NCI-H2227 (cell line): ENCODE data around the gene KRT27.
"Not testable (repeated sequence)": the region's sequence is repeated elsewhere in the genome, so short reads cannot be mapped to it uniquely, and the experiment has no call there.

Source experiments
- DNase-seq: peaks from one replicate; lab custom pipeline; 2025; ENCODE audit not compliant: unreplicated experiment; lab: John Stamatoyannopoulos, UW

Gene KRT27

DNA sequence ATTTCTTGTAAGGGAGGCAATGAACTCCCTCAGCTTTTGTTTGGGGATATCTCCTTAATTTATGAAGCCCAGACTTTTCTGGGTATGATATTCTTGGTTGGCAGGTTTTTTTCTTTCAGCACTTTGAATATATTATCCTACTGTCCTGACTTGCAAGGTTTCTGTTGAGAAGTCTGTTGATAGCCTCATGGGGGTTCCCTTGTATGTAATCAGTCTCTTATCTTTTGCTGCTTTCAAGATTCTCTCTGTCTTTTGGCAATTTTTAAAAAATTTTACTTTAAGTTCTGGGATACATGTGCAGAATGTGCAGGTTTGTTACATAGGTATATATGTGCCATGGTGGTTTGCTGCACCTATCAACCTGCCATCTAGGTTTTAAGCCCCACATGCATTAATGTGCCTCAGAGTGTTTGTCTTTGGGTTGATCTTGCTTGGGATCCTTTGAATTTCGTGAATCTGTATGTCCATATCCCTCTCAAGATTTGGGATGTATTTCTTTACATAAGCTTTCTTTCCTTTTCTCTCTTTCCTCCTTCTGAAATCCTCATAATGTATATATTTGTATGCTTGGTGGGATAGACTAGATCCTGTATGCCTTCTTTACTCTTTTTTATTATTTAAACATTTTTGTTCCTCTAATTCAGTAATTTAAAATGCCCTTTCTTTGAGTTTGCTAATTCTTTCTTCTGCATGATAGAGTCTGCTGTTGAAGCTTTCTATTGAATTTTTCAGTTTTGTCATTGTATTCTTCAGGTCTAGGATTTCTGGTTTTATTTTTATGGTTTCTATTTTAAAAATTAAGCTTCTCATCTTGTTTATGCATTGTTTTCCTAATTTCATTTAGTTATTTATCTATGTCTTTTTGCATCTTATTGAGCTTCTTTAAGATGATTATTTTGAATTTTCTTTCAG lies 22.0 kb downstream of the KRT27 start:
- DNase-seq = no peak

DNA sequence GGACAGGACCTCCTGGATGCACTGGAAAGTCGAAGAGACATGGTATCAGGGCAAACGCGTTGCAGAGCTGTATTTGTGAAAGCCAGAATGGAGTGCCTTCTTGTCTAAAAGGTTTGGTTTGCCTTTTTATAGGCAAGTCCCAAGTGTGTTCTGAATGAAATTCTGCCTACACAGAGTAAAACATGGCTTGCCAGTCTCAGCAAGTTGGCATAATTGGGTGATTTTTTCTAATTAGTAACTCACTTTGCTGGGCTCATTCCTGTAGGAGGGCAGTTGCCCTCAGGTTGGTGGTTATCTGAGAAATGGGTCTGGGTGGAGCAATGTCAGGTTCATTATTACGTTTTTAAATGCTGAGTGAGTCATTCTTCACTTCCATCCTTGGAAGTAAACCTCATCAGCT lies 27.1 kb downstream of the KRT27 start, which contains the start of gene KRT25:
Gene KRT25, minus strand, starts transcription at position 101 of the 400 bp plus-strand sequence. Its CDS starts 60 bp downstream, at position 41.
- no peak for DNase-seq

DNA sequence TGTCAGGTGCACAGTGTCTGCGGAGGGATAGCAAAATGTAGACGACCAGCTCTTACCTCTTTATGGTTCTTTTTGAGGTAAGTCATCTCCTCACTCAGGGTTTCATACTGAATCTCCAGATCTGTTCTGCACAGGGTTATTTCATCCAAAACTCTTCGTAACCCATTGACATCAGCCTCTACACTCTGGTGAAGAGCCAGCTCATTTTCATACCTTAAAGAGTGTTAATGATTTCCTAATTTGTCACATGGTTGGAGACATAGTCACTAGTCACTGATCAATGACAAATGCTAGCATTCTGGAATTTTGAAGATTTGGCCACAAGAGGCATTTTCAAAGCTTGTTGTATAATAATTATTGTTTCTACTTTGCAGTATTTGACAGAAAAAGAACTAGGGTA lies 28.5 kb downstream of the KRT27 start:
- no peak for DNase-seq

DNA sequence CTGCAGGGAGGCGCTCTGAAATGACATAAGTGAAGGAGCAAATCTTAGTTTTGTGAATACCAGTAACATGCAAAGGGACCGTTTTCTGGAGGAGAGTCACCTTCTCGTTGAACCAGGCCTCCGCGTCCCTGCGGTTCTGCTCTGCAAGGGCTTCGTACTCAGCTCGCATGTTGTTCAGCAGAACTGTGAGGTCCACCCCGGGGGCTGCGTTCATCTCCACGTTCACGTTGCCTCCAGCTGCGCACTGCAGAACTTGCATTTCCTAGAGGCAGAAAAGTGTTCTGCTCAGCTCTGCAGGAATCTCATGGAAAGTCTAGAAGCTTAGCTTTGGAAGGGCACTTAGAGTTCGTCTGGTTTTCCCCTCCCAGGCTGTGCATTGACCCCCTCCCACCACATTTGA lies 31.3 kb downstream of the KRT27 start:
- no peak for DNase-seq

DNA sequence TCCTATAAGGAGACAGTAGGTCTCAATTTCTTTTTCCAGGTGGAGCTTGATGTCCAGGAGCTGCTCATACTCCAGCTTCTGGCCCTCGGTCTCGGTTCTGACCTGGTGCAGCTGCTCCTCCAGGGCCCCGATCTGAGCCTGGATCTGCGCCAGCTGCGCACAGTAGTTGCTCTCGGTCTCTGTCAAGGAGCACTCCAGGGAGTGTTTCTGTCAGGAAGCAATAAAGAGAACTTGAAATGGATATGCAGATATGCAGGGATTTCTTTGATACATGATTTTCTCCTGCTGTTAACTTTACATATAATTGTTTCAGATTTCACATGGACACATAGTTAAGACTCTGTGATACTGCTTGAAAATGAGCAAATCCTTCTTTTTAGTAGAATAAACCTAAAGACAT lies 32.0 kb downstream of the KRT27 start:
- no peak for DNase-seq

DNA sequence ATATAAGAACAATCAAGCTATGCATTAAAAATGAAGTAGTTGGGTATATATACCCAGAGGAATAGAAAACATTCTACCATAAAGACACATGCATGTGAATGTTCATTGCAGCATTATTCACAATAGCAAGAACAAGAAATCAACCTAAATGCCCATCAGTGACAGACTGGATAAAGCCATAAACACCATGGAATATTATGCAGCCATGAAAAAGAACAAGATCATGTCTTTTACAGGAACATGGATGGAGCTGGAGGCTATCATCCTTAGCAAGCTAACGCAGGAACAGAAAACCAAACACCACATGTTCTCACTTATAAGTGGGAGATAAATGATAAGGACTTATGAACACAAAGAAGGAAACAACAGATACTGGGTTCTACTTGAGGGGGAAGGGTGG lies 33.7 kb downstream of the KRT27 start:
- not testable (repeated sequence) for DNase-seq

DNA sequence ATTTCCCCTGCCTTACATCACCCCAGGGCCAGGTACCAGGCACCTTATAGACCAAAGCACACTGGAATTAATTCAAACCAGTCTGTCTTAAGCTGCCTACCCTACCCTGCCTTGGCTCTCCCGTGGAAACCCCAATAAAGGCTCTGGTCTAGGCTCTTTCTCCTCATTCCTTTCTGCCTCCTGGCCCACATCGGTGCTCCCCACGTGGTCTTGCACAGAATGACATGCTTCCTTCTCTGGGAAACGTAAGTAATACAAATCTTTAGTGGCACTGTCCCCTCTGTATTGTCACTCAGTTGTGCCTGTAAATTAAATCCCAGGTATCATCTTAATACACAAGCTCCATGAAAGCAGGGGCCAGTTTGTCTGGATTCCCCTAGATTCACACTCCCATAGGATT lies 43.8 kb downstream of the KRT27 start:
- DNase-seq = no peak

DNA sequence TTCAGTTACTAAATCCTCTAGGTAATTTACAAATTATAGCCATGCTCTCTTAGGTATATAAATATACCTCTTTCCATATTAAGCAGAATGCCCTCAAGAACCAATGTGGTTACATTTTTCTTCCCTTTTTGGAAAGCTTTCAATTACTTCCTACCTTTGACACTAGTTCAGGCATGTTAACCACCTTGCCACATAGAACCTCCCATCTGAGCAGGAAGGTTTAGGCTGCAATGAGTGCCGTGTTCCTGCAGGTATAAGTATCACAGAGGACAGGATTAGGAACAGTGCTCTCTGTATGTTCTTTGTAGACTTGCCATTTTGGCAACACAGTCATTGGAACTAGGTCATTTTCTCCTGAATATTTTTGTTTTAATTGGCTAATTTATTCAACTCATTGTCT lies 47.3 kb downstream of the KRT27 start:
- DNase-seq = no peak

DNA sequence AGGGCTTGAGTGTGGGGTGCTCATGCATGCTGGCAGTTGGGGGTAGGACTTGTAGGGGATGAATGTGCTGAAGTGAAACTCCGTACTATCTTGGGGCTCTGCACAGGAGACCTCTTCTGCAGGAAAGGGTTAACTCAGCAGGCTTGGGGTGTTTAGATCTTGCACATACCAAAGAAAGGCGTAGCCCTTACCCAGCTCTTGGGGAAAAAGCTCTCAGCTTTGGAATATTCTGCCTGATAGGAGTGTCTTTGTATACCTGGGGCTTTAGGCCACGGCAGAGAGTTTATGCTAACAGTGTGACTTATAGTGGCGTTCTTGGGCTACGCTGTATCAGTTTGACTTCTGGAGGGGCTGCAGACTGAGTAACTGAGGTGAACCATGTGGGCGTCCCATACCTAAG lies 48.3 kb downstream of the KRT27 start:
- DNase-seq = no peak

DNA sequence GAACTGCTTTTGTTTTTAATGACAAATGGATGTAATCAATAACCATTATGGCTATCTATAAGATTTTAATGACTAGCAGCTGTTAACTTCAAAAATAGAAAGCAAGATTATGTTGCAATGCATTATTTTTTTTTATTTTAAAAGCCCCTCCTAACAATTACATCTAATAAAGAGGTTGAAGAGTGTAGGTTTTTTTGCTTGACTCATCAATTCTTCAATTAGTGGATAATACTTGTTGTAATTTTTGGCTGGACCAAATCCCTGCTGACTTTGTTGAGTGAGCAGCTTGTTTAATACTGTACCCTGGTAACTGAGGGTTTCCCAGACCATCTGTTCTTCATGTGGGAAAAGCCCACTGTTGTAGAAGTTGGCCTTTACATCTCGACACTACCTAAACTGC lies 51.4 kb downstream of the KRT27 start:
- no peak for DNase-seq

DNA sequence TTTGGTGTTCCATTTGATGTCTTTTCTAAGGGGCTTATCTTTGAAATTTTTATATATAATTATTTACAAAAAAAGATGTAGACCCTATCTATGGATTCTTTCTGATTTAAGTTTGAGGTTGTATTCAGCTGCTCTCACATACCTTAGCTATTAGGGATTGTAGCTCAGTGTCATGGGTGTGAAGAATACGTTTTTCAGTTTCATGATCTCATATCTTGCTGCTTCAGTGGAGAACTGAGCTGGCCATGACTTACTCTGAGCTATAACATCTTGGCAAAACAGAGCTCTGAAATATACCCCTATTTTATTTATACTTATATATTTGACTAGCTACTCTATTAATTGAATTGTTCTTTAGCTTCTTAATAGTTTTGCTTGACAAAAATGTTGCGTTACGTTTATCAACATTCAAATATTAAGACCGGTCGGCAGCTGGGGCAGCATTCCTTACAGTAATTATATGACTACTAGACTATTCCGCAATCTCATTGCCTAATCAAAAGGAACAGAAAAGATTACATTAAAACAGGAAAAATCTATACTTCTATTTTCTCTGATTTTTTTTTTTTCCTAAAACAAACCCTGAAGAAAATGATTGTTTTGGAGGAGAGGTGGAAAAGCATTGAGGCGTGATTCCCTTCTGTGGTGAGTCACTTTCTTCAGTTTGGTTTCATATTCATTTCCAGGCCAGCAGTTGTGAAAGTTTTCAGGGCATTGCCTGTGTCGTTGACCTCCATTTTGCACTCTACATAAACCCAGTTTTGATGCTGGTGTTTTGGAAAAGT lies 54.7 kb downstream of the KRT27 start:
- no peak for DNase-seq

DNA sequence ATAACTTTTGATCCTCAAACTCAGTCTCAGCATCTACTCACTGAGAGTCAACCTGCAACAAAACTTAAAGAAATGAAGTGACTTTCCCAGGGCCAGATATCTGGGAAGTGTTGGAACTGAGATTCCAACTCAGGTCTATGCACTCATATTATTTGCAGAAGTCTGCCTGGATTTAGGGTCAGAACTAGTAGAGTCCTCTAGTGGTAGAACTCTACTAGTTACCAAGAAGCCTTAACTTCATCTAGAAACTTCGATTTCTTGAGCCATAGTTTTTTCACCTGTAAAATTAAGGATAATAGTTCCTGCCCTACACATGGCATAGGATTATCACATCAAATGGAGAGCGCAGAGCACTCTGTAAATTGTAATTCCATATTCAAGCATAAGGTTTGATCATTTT lies 55.4 kb downstream of the KRT27 start:
- DNase-seq = no peak
